ENCODE data around the gene DLEU7. TPM values are rescaled to one million over a fixed set of nuclear protein-coding genes. Genes with fewer than 3 reads are reported as not detected.

The DLEU7 gene
- total and polyA plus RNA-seq, 2 of the 8 experiments (the other 6 are each of a cell fraction or from before 2014, with no cell fraction given) = 4.9 to 5.2 TPM

DNA sequence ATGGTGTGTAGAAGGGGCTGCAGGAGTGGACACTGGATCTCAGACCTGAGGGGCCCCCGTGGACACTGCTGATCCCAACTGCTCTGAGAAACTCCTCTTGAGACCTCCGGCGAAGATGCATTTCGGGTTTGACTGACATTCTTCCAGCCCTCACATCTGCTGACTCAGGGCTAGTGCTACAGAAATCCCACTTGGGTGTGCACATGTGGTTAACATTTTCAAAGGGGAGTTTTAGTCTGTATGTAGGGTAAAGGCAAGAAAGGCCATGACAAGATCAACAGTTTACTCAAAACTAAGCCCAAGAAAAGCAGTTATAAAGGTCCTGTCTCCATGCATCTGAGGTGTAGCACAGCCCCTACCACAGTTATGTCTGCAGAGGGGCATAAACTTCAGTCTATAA lies 31.2 kb downstream of the DLEU7 start:
- FAIRE-seq = no peak
- Histone ChIP-seq H4K5ac (ENCODE audit: insufficient read length, low read depth, low read length) (no peak overlapping the region), H4K20me1 (replicated peaks in 1 of 2; ENCODE audit: control insufficient read depth in 1 of 2, insufficient read depth in 2 of 2, low read length in 2 of 2) (peaks cover 0 to 2% of the 10 kb centered on the region in 2 experiments), H2BK5ac (ENCODE audit: low read depth, low read length) (no peak overlapping the region), H2BK20ac (ENCODE audit: low read length) (no peak overlapping the region), H2BK12ac (ENCODE audit: low read depth, low read length) (no peak overlapping the region), H3K4me2 (ENCODE audit: insufficient read depth in 1 of 2, low read depth in 2 of 2, low read length in 2 of 2) (no peak overlapping the region), H2BK120ac (replicated peaks; ENCODE audit: low read depth, low read length) (no peak overlapping the region), H4K8ac (ENCODE audit: extremely low read depth, insufficient read depth, low read length) (no peak overlapping the region), H3K18ac (ENCODE audit: extremely low read depth, low read length) (no peak overlapping the region), H3K4me3 (ENCODE audit: extremely low read depth in 1 of 4, insufficient read depth in 2 of 4, low read depth in 3 of 4, low read length in 4 of 4) (no peak overlapping the region), H3K23ac (ENCODE audit: insufficient read length) (no peak overlapping the region), H3K27ac (ENCODE audit: low read depth, low read length) (no peak overlapping the region), H3K4me1 (replicated peaks in 1 of 4; ENCODE audit: control insufficient read depth in 3 of 4, insufficient read depth in 4 of 4, low read length in 3 of 4) (no peaks in the 10 kb centered on the region), H3K9ac (replicated peaks in 1 of 4; ENCODE audit: extremely low read depth in 1 of 4, low read depth in 3 of 4, low read length in 3 of 4) (no peak overlapping the region), H3K79me2 (ENCODE audit: control insufficient read depth in 1 of 2, insufficient read depth in 2 of 2, low read length in 2 of 2) (no peaks in the 10 kb centered on the region), H4K91ac (replicated peaks; ENCODE audit: insufficient read length, low read length) (no peak overlapping the region), H3K27me3 (replicated peaks in 1 of 4; ENCODE audit: control insufficient read depth in 3 of 4, extremely low read depth in 1 of 4, insufficient read depth in 3 of 4, low read length in 3 of 4) (no peaks in the 10 kb centered on the region), H3K4ac (replicated peaks; ENCODE audit: insufficient read length, low read depth, low read length) (no peak overlapping the region), H3K79me1 (ENCODE audit: low read depth, low read length) (no peaks in the 10 kb centered on the region), H3K56ac (replicated peaks; ENCODE audit: insufficient read length, low read depth, low read length) (no peak overlapping the region), H3K14ac (ENCODE audit: insufficient read length) (no peak overlapping the region), H3K36me3 (ENCODE audit: control insufficient read depth in 2 of 4, insufficient read depth in 4 of 4, low read length in 3 of 4) (no peaks in the 10 kb centered on the region), H2BK15ac (ENCODE audit: low read length) (no peak overlapping the region), H2AFZ (ENCODE audit: low read length) (no peak overlapping the region), H3K9me3 (ENCODE audit: insufficient read depth in 2 of 2, low read depth in 1 of 2, low read length in 1 of 2) (no peaks in the 10 kb centered on the region), H3K23me2 (ENCODE audit: low read depth, low read length) (no peaks in the 10 kb centered on the region; the same call in 1 of the 2 replicates), H2AK5ac (ENCODE audit: low read depth, low read length) (no peak overlapping the region)
- 85% methylated on average over 4 of the region's 4 CpGs; no CpG with 5 or more reads in 1 of the 2 experiments for WGBS, 2 experiments (ENCODE audit: extremely low coverage in 1 of 2, insufficient coverage in 1 of 2, insufficient read length in 1 of 2, insufficient replicate concordance in 2 of 2, low coverage in 1 of 2, low lambda C conversion rate in 2 of 2, missing lambda C conversion rate in 1 of 2)
- ChIA-PET CTCF (ENCODE audit: partially characterized antibody) (interaction anchor here (1.0 to 2.2 kb wide), 4 partner anchors 12 to 245 kb away, joined by 3 to 10 read pairs (median 4); no protein-coding TSS in a partner anchor), POLR2A (ENCODE audit: partially characterized antibody) (no interaction called here)
- TF ChIP-seq, protein P1, sequence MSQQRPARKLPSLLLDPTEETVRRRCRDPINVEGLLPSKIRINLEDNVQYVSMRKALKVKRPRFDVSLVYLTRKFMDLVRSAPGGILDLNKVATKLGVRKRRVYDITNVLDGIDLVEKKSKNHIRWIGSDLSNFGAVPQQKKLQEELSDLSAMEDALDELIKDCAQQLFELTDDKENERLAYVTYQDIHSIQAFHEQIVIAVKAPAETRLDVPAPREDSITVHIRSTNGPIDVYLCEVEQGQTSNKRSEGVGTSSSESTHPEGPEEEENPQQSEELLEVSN (IDR thresholded peaks at IDR 0.05) = no peak
- TF ChIP-seq MAX (IDR thresholded peaks at IDR 0.05) (no peak), TCF12 (IDR thresholded peaks at IDR 0.05; ENCODE audit: low read depth, low read length) (no peak), BCL11A (IDR thresholded peaks at IDR 0.05; ENCODE audit: low read depth in 2 of 2, low read length in 2 of 2) (no peak)
- no peak for DNase-seq (ENCODE audit: low read depth in 1 of 2, low spot score in 2 of 2)

All from H1 (cell line).